MM.1S (cell line): ENCODE results near the gene TFEC.

Source experiments
- DNase-seq: peaks from one replicate; pipeline ENCODE4 v3.0.0-alpha.2; 2015
- H2AFZ ChIP-seq: fragments of 300-600 bp; sonication (generic); 2 replicates; pipeline ENCODE4 v1.6.0; 2016; ENCODE audit warnings: antibody characterized with exemption, low read length
- H3F3A ChIP-seq: fragments of 300-600 bp; sonication (generic); 2 replicates; pipeline ENCODE4 v1.6.1; 2016; ENCODE audit warnings: mild to moderate bottlenecking, antibody characterized with exemption, low read length, moderate library complexity, mixed read lengths; ENCODE audit not compliant: insufficient read depth
- H3K27ac ChIP-seq: fragments of 300-600 bp; sonication (generic); 2 replicates; pipeline ENCODE4 v1.5.1; 2016; ENCODE audit warnings: mild to moderate bottlenecking, low read length
- H3K27me3 ChIP-seq: fragments of 300-600 bp; sonication (generic); replicated peaks from 2 replicates; pipeline ENCODE4 v1.6.0; 2016; ENCODE audit warnings: low read length; ENCODE audit not compliant: insufficient read depth
- H3K36me3 ChIP-seq: fragments of 300-600 bp; sonication (generic); replicated peaks from 2 replicates; pipeline ENCODE4 v1.6.1; 2016; ENCODE audit warnings: mild to moderate bottlenecking, low read length, mixed read lengths; ENCODE audit not compliant: insufficient read depth
- H3K4me1 ChIP-seq: fragments of 300-600 bp; sonication (generic); 2 replicates; pipeline ENCODE4 v1.6.1; 2016; ENCODE audit warnings: low read length, mixed read lengths
- H3K4me2 ChIP-seq: fragments of 300-600 bp; sonication (generic); 2 replicates; pipeline ENCODE4 v1.6.0; 2016; ENCODE audit warnings: low read depth, low read length
- H3K4me3 ChIP-seq: fragments of 300-600 bp; sonication (generic); 2 replicates; pipeline ENCODE4 v1.5.1; 2016; ENCODE audit warnings: low read length, mixed read lengths
- H3K79me2 ChIP-seq: fragments of 300-600 bp; sonication (generic); 2 replicates; pipeline ENCODE4 v1.6.1; 2016; ENCODE audit warnings: mixed run types, low read length, mixed read lengths
- H3K9ac ChIP-seq: fragments of 300-600 bp; sonication (generic); 2 replicates; pipeline ENCODE4 v1.6.1; 2016; ENCODE audit warnings: low read length, mixed read lengths
- H3K9me2 ChIP-seq: fragments of 300-600 bp; sonication (generic); replicated peaks from 2 replicates; pipeline ENCODE4 v1.6.1; 2016; ENCODE audit warnings: mild to moderate bottlenecking, low read length, mixed read lengths; ENCODE audit not compliant: insufficient read depth
- H3K9me3 ChIP-seq: fragments of 300-600 bp; sonication (generic); replicated peaks from 2 replicates; pipeline ENCODE4 v1.6.1; 2016; ENCODE audit warnings: mild to moderate bottlenecking, low read length, mixed read lengths; ENCODE audit not compliant: insufficient read depth
- H4K20me1 ChIP-seq: fragments of 300-600 bp; sonication (generic); 2 replicates; pipeline ENCODE4 v1.6.1; 2016; ENCODE audit warnings: mild to moderate bottlenecking, low read length, moderate library complexity, mixed read lengths; ENCODE audit not compliant: insufficient read depth
- CTCF ChIP-seq: fragments of 300-600 bp; sonication (generic); IDR thresholded peaks from 2 replicates; pipeline ENCODE4 v1.5.1; 2016; ENCODE audit warnings: antibody characterized with exemption, low read length, mixed read lengths
- EZH2 ChIP-seq: fragments of 300-600 bp; sonication (generic); optimal IDR thresholded peaks from 2 replicates; pipeline ENCODE3; 2017; ENCODE audit warnings: low read depth, mild to moderate bottlenecking, antibody characterized with exemption, low read length, mixed read lengths
- EZH2phosphoT487 ChIP-seq: fragments of 300-600 bp; sonication (generic); IDR thresholded peaks from 2 replicates; pipeline ENCODE4 v1.6.1; 2018; ENCODE audit warnings: antibody characterized with exemption, low read length

TFEC gene

GRCh38 chr7:115987486-115987885 lies 43.1 kb downstream of the TFEC start:
- Histone ChIP-seq H3K9me2 (no peaks in the 10 kb centered on the region), H3F3A (no peaks in the 10 kb centered on the region), H3K4me3 (no peak overlapping the region), H3K79me2 (no peaks in the 10 kb centered on the region), H2AFZ (no peak overlapping the region), H3K4me2 (no peak overlapping the region), H4K20me1 (no peaks in the 10 kb centered on the region), H3K4me1 (no peaks in the 10 kb centered on the region), H3K36me3 (no peaks in the 10 kb centered on the region), H3K9ac (no peak overlapping the region), H3K9me3 (no peaks in the 10 kb centered on the region), H3K27me3 (no peaks in the 10 kb centered on the region), H3K27ac (no peak overlapping the region)
- no peak for DNase-seq
- TF ChIP-seq EZH2 = no peak
- TF ChIP-seq EZH2phosphoT487 = no peak
- no peak for TF ChIP-seq CTCF

GRCh38 chr7:115984105-115984504 lies 46.5 kb downstream of the TFEC start:
- Histone ChIP-seq H3K9ac (no peak overlapping the region), H3F3A (no peaks in the 10 kb centered on the region), H3K36me3 (no peaks in the 10 kb centered on the region), H3K79me2 (no peaks in the 10 kb centered on the region), H2AFZ (no peak overlapping the region), H3K4me1 (no peaks in the 10 kb centered on the region), H3K27ac (no peak overlapping the region), H3K9me2 (no peaks in the 10 kb centered on the region), H3K27me3 (no peaks in the 10 kb centered on the region), H3K4me3 (no peak overlapping the region), H3K4me2 (no peak overlapping the region), H4K20me1 (no peaks in the 10 kb centered on the region), H3K9me3 (no peaks in the 10 kb centered on the region)
- no peak for TF ChIP-seq CTCF
- no peak for TF ChIP-seq EZH2
- TF ChIP-seq EZH2phosphoT487 = no peak
- no peak for DNase-seq

- H3F3A ChIP-seq = no peaks in the 10 kb centered on the region
- no peak overlapping the region for H3K4me3 ChIP-seq
- H3K9ac ChIP-seq = no peak overlapping the region
- no peak overlapping the region for H2AFZ ChIP-seq
- H3K9me2 ChIP-seq = no peaks in the 10 kb centered on the region
- no peak for DNase-seq
- H3K36me3 ChIP-seq = no peaks in the 10 kb centered on the region
- H3K79me2 ChIP-seq = no peaks in the 10 kb centered on the region
- TF ChIP-seq CTCF (no peak), EZH2phosphoT487 (no peak), EZH2 (no peak)
- no peaks in the 10 kb centered on the region for H3K27me3 ChIP-seq
- H3K27ac ChIP-seq = no peak overlapping the region
- no peak overlapping the region for H3K4me2 ChIP-seq
- H4K20me1 ChIP-seq = no peaks in the 10 kb centered on the region
- H3K9me3 ChIP-seq = no peaks in the 10 kb centered on the region
- no peaks in the 10 kb centered on the region for H3K4me1 ChIP-seq
These were observed 50.4 kb downstream of the TFEC start for GRCh38 chr7:115980159-115980558.
